ENCODE data around the gene FAM83B. TPM values are rescaled to one million over a fixed set of nuclear protein-coding genes. Genes with fewer than 3 reads are reported as not detected.

The FAM83B gene
- total RNA-seq, 2 donors from 2014 or later: 36.6 to 62.8 TPM

DNA sequence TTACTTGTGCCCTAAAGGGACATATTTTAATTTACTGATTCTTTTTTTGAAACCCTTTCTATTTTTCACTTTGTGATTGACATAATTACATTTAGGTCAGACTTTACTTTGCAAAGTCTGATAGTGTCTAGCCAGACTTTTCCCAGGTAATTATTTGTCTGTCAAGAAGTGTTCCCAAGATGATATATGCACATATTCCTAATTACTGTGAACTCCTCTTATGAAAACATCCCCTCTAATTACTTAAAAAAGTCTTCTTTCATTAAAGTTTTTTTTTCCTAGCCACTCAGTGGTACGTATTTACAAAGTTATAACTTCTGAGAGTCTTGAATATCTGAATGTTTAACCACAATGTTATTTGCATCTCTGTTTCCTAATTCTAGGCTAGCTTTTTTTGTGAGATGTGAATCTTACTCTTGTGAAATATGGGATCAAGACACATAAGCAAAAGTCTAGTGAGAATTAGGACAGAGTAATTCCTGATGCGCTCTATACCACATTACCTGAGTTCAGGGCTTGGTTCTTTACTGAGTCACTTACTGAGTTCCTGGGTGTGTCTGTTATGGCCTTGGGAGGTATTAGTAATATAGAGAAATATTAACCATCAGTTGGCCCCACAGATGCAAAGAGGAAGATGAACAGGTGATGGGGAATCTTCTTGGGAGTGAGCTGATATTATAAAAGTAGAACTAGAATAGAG, 27.9 kb downstream of the FAM83B start:
- Histone ChIP-seq H3K27ac (no peak overlapping the region), H3K9ac (ENCODE audit: low read depth in 2 of 2, low read length in 2 of 2) (no peak overlapping the region), H3K4me3 (no peak overlapping the region), H3K27me3 (no peaks in the 10 kb centered on the region), H3K4me1 (no peaks in the 10 kb centered on the region), H3K9me3 (no peaks in the 10 kb centered on the region), H3K36me3 (no peaks in the 10 kb centered on the region)
- no peak for DNase-seq
- TF ChIP-seq, protein P1, sequence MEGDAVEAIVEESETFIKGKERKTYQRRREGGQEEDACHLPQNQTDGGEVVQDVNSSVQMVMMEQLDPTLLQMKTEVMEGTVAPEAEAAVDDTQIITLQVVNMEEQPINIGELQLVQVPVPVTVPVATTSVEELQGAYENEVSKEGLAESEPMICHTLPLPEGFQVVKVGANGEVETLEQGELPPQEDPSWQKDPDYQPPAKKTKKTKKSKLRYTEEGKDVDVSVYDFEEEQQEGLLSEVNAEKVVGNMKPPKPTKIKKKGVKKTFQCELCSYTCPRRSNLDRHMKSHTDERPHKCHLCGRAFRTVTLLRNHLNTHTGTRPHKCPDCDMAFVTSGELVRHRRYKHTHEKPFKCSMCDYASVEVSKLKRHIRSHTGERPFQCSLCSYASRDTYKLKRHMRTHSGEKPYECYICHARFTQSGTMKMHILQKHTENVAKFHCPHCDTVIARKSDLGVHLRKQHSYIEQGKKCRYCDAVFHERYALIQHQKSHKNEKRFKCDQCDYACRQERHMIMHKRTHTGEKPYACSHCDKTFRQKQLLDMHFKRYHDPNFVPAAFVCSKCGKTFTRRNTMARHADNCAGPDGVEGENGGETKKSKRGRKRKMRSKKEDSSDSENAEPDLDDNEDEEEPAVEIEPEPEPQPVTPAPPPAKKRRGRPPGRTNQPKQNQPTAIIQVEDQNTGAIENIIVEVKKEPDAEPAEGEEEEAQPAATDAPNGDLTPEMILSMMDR (IDR thresholded peaks at IDR 0.05): no peak
- intact Hi-C loops (cut with DNase I): no loop called here

DNA sequence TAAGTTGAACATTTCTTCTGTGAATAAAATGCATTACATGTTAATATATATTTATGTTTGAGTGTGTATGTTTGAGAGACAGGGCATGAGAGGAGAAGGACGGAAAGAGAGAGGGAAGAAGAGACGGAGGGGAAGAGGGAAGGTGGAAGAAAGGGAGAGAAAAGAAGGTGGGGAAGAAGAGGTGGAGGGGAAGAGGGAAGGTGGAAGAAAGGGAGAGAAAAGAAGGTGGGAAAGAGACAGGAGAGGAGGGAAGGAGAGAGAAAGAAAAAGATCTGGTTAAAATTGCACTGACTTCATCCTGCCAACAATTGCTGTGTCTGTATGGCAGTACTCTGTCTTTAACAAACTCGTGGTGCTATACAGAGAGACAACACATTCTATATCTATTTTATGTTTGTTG, 29.0 kb downstream of the FAM83B start:
- Histone ChIP-seq H3K4me3 (no peak overlapping the region), H3K9me3 (no peaks in the 10 kb centered on the region), H3K36me3 (no peaks in the 10 kb centered on the region), H3K27ac (no peak overlapping the region), H3K27me3 (no peaks in the 10 kb centered on the region), H3K9ac (ENCODE audit: low read depth in 2 of 2, low read length in 2 of 2) (no peak overlapping the region), H3K4me1 (no peaks in the 10 kb centered on the region)
- intact Hi-C loops (cut with DNase I): no loop called here
- TF ChIP-seq, protein P1 (IDR thresholded peaks at IDR 0.05): no peak
- no peak for DNase-seq

DNA sequence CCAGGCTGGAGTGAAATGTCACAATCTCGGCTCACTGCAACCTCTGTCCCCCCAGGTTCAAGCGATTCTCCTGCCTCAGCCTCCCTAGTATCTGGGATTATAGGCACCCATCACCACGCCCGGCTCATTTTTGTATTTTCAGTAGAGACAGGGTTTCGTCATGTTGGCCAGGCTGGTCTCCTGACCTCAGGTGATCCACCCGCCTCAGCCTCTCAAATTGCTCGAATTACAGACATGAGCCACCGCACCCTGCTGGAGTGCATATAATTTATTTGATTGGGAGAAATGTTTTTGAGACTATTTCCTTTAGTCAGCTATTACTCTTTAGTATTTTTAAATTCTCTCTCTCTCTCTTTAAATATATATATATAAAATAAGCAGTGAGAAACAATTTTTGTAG, 29.8 kb downstream of the FAM83B start:
- H3K27me3 ChIP-seq: no peaks in the 10 kb centered on the region
- no peak overlapping the region for H3K4me3 ChIP-seq
- H3K9ac ChIP-seq (ENCODE audit: low read depth in 2 of 2, low read length in 2 of 2): no peak overlapping the region
- H3K4me1 ChIP-seq: no peaks in the 10 kb centered on the region
- H3K36me3 ChIP-seq: no peaks in the 10 kb centered on the region
- H3K27ac ChIP-seq: no peak overlapping the region
- peak; percentile 61 for DNase-seq
- intact Hi-C loops (cut with DNase I): no loop called here
- no peaks in the 10 kb centered on the region for H3K9me3 ChIP-seq
- TF ChIP-seq, protein P1 (IDR thresholded peaks at IDR 0.05): no peak

DNA sequence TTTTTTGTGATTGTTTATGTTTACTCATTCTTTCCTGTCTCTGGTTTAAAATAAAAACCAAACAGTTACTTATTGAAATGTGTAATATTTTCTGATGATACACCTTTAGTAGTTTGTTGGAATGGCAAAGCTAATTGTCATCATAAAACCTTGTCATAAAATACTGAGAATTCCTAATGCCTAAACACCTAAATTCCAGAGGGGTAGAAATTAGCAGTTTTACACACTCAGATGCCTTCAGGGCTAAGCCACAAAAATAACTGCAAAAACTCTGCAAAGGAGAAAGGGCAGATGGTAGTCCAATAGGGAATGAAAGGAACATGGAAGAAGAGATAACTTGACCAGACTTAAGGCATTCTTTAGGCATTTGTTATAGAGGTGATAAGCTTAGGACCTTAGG, 30.3 kb downstream of the FAM83B start:
- no peaks in the 10 kb centered on the region for H3K4me1 ChIP-seq
- DNase-seq: no peak
- H3K4me3 ChIP-seq: no peak overlapping the region
- H3K27ac ChIP-seq: no peak overlapping the region
- H3K36me3 ChIP-seq: no peaks in the 10 kb centered on the region
- intact Hi-C loops (cut with DNase I): no loop called here
- TF ChIP-seq, protein P1 (IDR thresholded peaks at IDR 0.05): no peak
- no peaks in the 10 kb centered on the region for H3K27me3 ChIP-seq
- H3K9me3 ChIP-seq: no peaks in the 10 kb centered on the region
- H3K9ac ChIP-seq (ENCODE audit: low read depth in 2 of 2, low read length in 2 of 2): no peak overlapping the region

DNA sequence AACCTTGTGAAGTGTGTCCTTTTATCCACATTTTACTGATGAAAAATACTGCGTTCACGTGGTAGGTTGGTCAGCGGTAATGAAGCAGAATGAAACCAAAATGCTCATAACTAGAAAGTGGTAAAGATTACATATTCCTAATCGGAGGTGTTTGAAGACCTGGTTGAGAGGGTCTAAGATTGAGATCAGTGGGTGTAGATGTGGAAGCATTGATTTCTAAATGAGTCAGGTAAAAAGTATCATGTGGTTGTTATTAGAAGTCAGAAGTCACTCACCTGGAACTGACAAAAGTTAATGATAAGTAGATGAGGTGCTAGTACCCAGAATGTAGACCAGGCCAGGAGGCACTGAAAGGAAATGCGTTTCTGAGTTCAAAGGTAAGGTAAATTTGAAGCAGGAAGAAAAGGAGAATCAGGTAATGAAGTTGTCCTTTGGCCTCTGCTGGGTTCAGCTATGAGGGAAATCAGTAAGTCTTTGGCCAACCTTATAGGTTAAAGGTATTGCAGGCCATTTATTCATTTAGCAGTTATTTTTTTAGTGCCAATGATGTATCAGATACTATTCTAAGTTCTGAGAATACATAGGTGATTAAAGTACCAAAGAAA, 31.2 kb downstream of the FAM83B start:
- Histone ChIP-seq H3K4me1 (no peaks in the 10 kb centered on the region), H3K4me3 (no peak overlapping the region), H3K9me3 (no peaks in the 10 kb centered on the region), H3K27me3 (no peaks in the 10 kb centered on the region), H3K36me3 (no peaks in the 10 kb centered on the region), H3K9ac (ENCODE audit: low read depth in 2 of 2, low read length in 2 of 2) (no peak overlapping the region), H3K27ac (peak overlapping the region; percentile 34)
- intact Hi-C loops (cut with DNase I): no loop called here
- no peak for DNase-seq
- TF ChIP-seq, protein P1 (IDR thresholded peaks at IDR 0.05): no peak

Measured in colonic mucosa (tissue), 4 donors.